ENCODE measurements around the gene TMEM247. TPM values are rescaled to one million over a fixed set of nuclear protein-coding genes. Genes with fewer than 3 reads are reported as not detected.
A peak's percentile ranks its signal among the peaks of the same experiment; 100 is the strongest.

The TMEM247 gene
- total and polyA plus RNA-seq, 2 of the 8 experiments (the other 6 are each of a cell fraction or from before 2014, with no cell fraction given), result not detected

- H3K4ac ChIP-seq (replicated peaks; ENCODE audit: insufficient read length, low read depth, low read length), result no peak overlapping the region
- no peaks in the 10 kb centered on the region for H4K20me1 ChIP-seq (replicated peaks in 1 of 2; ENCODE audit: control insufficient read depth in 1 of 2, insufficient read depth in 2 of 2, low read length in 2 of 2)
- no peak overlapping the region for H3K56ac ChIP-seq (replicated peaks; ENCODE audit: insufficient read length, low read depth, low read length)
- TF ChIP-seq TCF12 (IDR thresholded peaks at IDR 0.05; ENCODE audit: low read depth, low read length) (no peak), NANOG (IDR thresholded peaks at IDR 0.05; ENCODE audit: insufficient read depth, low read depth, low read length, poor library complexity, severe bottlenecking) (no peak), FOSL1 (IDR thresholded peaks at IDR 0.05; ENCODE audit: insufficient read depth, low read depth, low read length) (no peak), E2F6 (IDR thresholded peaks at IDR 0.05) (no peak), RXRA (IDR thresholded peaks at IDR 0.05; ENCODE audit: insufficient read depth, low read depth, low read length) (no peak), POLR2AphosphoS5 (IDR thresholded peaks at IDR 0.05; ENCODE audit: low read depth, low read length) (no peak)
- no peak overlapping the region for H2AFZ ChIP-seq (ENCODE audit: low read length)
- no peaks in the 10 kb centered on the region for H3K36me3 ChIP-seq (ENCODE audit: control insufficient read depth in 2 of 4, insufficient read depth in 4 of 4, low read length in 3 of 4)
- H3K4me2 ChIP-seq (ENCODE audit: insufficient read depth in 1 of 2, low read depth in 2 of 2, low read length in 2 of 2), result no peak overlapping the region
- H2AK5ac ChIP-seq (ENCODE audit: low read depth, low read length), result 0 out of 2 replicates have a peak overlapping the region, but pooled peaks have one; percentile 17
- no peaks in the 10 kb centered on the region for H3K79me1 ChIP-seq (ENCODE audit: low read depth, low read length)
- no peak overlapping the region for H3K18ac ChIP-seq (ENCODE audit: extremely low read depth, low read length)
- no peaks in the 10 kb centered on the region for H3K27me3 ChIP-seq (replicated peaks in 1 of 4; ENCODE audit: control insufficient read depth in 3 of 4, extremely low read depth in 1 of 4, insufficient read depth in 3 of 4, low read length in 3 of 4)
- no peak overlapping the region for H4K91ac ChIP-seq (replicated peaks; ENCODE audit: insufficient read length, low read length)
- no peak overlapping the region for H3K9ac ChIP-seq (replicated peaks in 1 of 4; ENCODE audit: extremely low read depth in 1 of 4, low read depth in 3 of 4, low read length in 3 of 4)
- no peaks in the 10 kb centered on the region for H3K9me3 ChIP-seq (ENCODE audit: insufficient read depth in 2 of 2, low read depth in 1 of 2, low read length in 1 of 2)
- ChIA-PET CTCF (ENCODE audit: partially characterized antibody) (interaction anchor here (0.6 to 1.3 kb wide), 5 partner anchors 21 to 365 kb away, joined by 3 to 4 read pairs (median 3); no protein-coding TSS in a partner anchor), POLR2A (ENCODE audit: partially characterized antibody) (no interaction called here)
- no peak overlapping the region for H2BK120ac ChIP-seq (replicated peaks; ENCODE audit: low read depth, low read length)
- H3K27ac ChIP-seq (ENCODE audit: low read depth, low read length), result no peak overlapping the region
- WGBS, 2 experiments (ENCODE audit: extremely low coverage in 1 of 2, insufficient coverage in 1 of 2, insufficient read length in 1 of 2, insufficient replicate concordance in 2 of 2, low coverage in 1 of 2, low lambda C conversion rate in 2 of 2, missing lambda C conversion rate in 1 of 2), result 92% methylated on average over 4 of the region's 4 CpGs; no CpG with 5 or more reads in 1 of the 2 experiments
- DNase-seq (ENCODE audit: low read depth in 1 of 2, low spot score in 2 of 2) (no peak), FAIRE-seq (no peak)
- H4K5ac ChIP-seq (ENCODE audit: insufficient read length, low read depth, low read length), result no peak overlapping the region
- H2BK12ac ChIP-seq (ENCODE audit: low read depth, low read length), result no peak overlapping the region
- no peak overlapping the region for H4K8ac ChIP-seq (ENCODE audit: extremely low read depth, insufficient read depth, low read length)
- no peaks in the 10 kb centered on the region for H3K23me2 ChIP-seq (ENCODE audit: low read depth, low read length)
- no peak overlapping the region; the same call in 1 of the 2 replicates for H2BK20ac ChIP-seq (ENCODE audit: low read length)
- H3K4me1 ChIP-seq (replicated peaks in 1 of 4; ENCODE audit: control insufficient read depth in 3 of 4, insufficient read depth in 4 of 4, low read length in 3 of 4), result peaks cover 0 to 6% (median 5%) of the 10 kb centered on the region in 4 experiments; a peak in 4 of 7 replicates
- no peaks in the 10 kb centered on the region for H3K79me2 ChIP-seq (ENCODE audit: control insufficient read depth in 1 of 2, insufficient read depth in 2 of 2, low read length in 2 of 2)
- H2BK15ac ChIP-seq (ENCODE audit: low read length), result no peak overlapping the region
- H3K14ac ChIP-seq (ENCODE audit: insufficient read length), result no peak overlapping the region
- H2BK5ac ChIP-seq (ENCODE audit: low read depth, low read length), result no peak overlapping the region
- no peak overlapping the region for H3K4me3 ChIP-seq (ENCODE audit: extremely low read depth in 1 of 4, insufficient read depth in 2 of 4, low read depth in 3 of 4, low read length in 4 of 4)
- H3K23ac ChIP-seq (ENCODE audit: insufficient read length), result no peak overlapping the region
Observed at GRCh38 chr2:46435796-46436360, 43.5 kb upstream of the TMEM247 start.

Measured in H1 (cell line).